Lung (tissue), 12 donors: Measurements from ENCODE around the gene ADORA2B. TPM values are rescaled to one million over a fixed set of nuclear protein-coding genes. Genes with fewer than 3 reads are reported as not detected.

Experiments
- ATAC-seq: fragments of 200-7000 bp; cut with Tn5 transposase; one replicate; pipeline ENCODE4 v1.9.1; 2020; ENCODE audit warnings: moderate number of reproducible peaks; ENCODE audit not compliant: insufficient read depth, low FRiP score
- DNase-seq, 3 donors: peaks; one replicate each; pipeline ENCODE4 v3.0.0-alpha.2; 2013 to 2017
- H3K27ac ChIP-seq, 2 donors: one replicate each; pipeline ENCODE4 v1.5.1; 2013; ENCODE audit warnings: mild to moderate bottlenecking in 2 of 2, moderate library complexity in 2 of 2, control low read depth in 1 of 2, inconsistent platforms in 1 of 2, low read depth in 1 of 2, low read length in 1 of 2
- H3K27me3 ChIP-seq, 3 donors: one replicate each; pipeline ENCODE4 v1.5.1; 2013; ENCODE audit warnings: low read length in 2 of 3; ENCODE audit not compliant: control insufficient read depth in 3 of 3, insufficient read depth in 3 of 3
- H3K36me3 ChIP-seq, 4 donors: one replicate each; pipeline ENCODE4 v1.5.1; 2013; ENCODE audit warnings: low read length in 4 of 4, mild to moderate bottlenecking in 1 of 4, moderate library complexity in 1 of 4; ENCODE audit not compliant: control insufficient read depth in 4 of 4, insufficient read depth in 4 of 4
- H3K4me1 ChIP-seq, 5 donors: one replicate each; pipeline ENCODE4 v1.5.1; 2013; ENCODE audit warnings: low read length in 5 of 5, mild to moderate bottlenecking in 2 of 5, moderate library complexity in 1 of 5; ENCODE audit not compliant: control insufficient read depth in 5 of 5, insufficient read depth in 5 of 5
- H3K4me3 ChIP-seq: one replicate; pipeline ENCODE4 v1.5.1; 2013; ENCODE audit warnings: mild to moderate bottlenecking, control low read depth, moderate library complexity
- H3K9ac ChIP-seq, 2 donors: one replicate each; pipeline ENCODE4 v1.5.1; 2013; ENCODE audit warnings: low read length in 2 of 2, control low read depth in 1 of 2; ENCODE audit not compliant: insufficient read depth in 1 of 2
- H3K9me3 ChIP-seq, 4 donors: one replicate each; pipeline ENCODE4 v1.5.1; 2013; ENCODE audit warnings: low read length in 3 of 4, mild to moderate bottlenecking in 1 of 4, moderate library complexity in 1 of 4; ENCODE audit not compliant: control insufficient read depth in 4 of 4, insufficient read depth in 3 of 4
- WGBS, 2 donors: extraction: QIAGEN DNeasy Blood & Tissue Kit; methylation state at CpG; one replicate each; pipeline ENCODE4 v1.1.7; 2013; 5-methylcytosine and 5-hydroxymethylcytosine counted together
- polyA plus RNA-seq, 2 donors: library from polyadenylated mRNA; stranded (reverse); fragments of 200-250 nt; gene quantifications; one replicate each; pipeline ENCODE4 v1.2.1, GENCODE V29; 2013
- total RNA-seq, 2 donors: library from RNA; depleted of rRNA in 1 of 2; stranded (reverse); fragments of >200 nt in 1 of 2; gene quantifications; one replicate each; pipeline ENCODE4 v1.2.1, GENCODE V29; 2014 to 2021
- TF ChIP-seq, protein P1 (sequence below): IDR thresholded peaks from 2 replicates; pipeline ENCODE4 v1.5.1; 2012; ENCODE audit warnings: mild to moderate bottlenecking; ENCODE audit errors: control extremely low read depth, extremely low read depth
- donor health status: control.
- donor health status: control.
- donor health status: Bipolar disorder and iron deficiency.
- donor health status: healthy.
- donor health status: DM: yes; HTN: yes; CAD: no.

ADORA2B gene
- total and polyA plus RNA-seq, 4 donors, result 4.2 to 9.3 (median 5.3) TPM

DNA sequence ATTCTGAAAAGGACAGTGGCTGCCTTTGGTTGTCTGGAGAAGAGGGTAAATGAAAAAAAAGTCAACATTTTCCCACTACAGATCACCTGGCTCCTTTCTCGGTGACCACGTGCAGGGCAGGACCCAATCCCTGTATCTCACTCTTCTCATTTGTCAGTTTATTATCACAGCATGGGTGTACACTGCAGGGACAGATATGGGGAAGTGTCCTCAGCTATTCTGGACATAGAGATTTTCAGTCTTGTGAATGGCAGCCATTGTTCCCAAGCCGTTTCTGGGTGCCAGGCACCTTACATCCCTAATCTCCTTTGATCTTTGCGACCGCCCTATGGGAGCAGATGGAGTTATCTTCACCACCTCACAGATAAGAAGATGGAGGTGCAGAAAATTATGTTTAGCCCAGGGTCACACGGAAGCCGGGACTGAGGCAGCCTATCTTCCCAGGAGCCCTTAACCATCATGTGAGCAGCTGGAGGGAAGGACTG is 7.2 kb downstream of the ADORA2B start:
- TF ChIP-seq, protein P1, sequence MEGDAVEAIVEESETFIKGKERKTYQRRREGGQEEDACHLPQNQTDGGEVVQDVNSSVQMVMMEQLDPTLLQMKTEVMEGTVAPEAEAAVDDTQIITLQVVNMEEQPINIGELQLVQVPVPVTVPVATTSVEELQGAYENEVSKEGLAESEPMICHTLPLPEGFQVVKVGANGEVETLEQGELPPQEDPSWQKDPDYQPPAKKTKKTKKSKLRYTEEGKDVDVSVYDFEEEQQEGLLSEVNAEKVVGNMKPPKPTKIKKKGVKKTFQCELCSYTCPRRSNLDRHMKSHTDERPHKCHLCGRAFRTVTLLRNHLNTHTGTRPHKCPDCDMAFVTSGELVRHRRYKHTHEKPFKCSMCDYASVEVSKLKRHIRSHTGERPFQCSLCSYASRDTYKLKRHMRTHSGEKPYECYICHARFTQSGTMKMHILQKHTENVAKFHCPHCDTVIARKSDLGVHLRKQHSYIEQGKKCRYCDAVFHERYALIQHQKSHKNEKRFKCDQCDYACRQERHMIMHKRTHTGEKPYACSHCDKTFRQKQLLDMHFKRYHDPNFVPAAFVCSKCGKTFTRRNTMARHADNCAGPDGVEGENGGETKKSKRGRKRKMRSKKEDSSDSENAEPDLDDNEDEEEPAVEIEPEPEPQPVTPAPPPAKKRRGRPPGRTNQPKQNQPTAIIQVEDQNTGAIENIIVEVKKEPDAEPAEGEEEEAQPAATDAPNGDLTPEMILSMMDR, result no peak
- Histone ChIP-seq H3K9me3 (peaks cover 0 to 1% (median 0%) of the 10 kb centered on the region in 4 donors), H3K27me3 (no peaks in the 10 kb centered on the region), H3K36me3 (no peaks in the 10 kb centered on the region), H3K27ac (no peak overlapping the region), H3K9ac (no peak overlapping the region), H3K4me1 (peaks cover 0 to 4% (median 0%) of the 10 kb centered on the region in 5 donors), H3K4me3 (no peak overlapping the region)
- WGBS, 2 donors, result 93 to 94% methylated on average over 7 of the region's 7 CpGs
- no peak for ATAC-seq
- no peak for DNase-seq

DNA sequence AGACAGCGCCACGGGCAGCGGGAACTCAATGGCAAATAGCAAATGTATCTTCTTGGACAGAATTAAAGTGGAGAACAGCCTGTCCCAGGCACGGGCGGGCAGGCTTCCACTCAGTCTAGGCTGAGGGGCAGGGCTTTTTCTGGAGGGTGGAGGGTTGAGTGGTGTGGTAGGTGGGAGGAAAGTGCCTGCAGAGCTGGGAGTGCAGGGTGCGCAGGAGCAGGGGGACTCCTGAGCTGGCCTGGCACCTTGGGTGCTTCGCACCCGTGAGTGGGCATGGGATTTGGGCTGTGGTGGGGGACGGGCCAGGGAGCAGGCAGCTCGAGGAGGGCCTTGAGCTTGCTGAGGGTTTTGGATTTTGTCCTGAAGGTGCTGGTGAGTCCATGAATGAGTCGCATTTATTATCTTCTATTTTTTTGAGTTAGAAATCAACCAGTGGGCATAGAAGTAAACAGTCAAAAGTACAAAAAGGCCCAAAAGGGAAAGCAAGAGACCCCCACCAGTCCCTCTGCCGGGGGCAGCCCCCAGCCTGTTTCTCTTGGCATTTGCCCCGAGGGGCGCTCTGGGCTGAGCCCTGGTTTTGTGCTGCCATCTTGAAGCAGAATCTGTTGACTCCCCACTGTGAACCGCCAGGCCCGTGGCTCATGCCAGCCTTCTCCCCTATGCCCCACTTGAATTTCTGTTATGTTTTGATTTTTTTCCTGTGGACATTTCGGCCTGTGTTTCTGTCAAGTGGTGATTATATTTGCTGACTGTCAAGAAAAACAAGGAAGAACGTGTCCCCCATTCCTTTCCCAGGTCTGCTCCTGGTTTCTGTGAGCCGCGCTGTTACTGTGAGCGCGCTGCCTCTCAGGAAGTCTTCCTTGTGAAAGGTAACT is 8.2 kb downstream of the ADORA2B start:
- Histone ChIP-seq H3K4me1 (peaks cover 0 to 2% (median 0%) of the 10 kb centered on the region in 5 donors), H3K9ac (no peak overlapping the region), H3K36me3 (no peaks in the 10 kb centered on the region), H3K27ac (no peak overlapping the region), H3K4me3 (no peak overlapping the region), H3K9me3 (peaks cover 0 to 1% (median 0%) of the 10 kb centered on the region in 4 donors), H3K27me3 (no peaks in the 10 kb centered on the region)
- 78 to 83% methylated on average over 22 of the region's 22 CpGs for WGBS, 2 donors
- ATAC-seq (no peak), DNase-seq (no peak)
- TF ChIP-seq, protein P1, result no peak

DNA sequence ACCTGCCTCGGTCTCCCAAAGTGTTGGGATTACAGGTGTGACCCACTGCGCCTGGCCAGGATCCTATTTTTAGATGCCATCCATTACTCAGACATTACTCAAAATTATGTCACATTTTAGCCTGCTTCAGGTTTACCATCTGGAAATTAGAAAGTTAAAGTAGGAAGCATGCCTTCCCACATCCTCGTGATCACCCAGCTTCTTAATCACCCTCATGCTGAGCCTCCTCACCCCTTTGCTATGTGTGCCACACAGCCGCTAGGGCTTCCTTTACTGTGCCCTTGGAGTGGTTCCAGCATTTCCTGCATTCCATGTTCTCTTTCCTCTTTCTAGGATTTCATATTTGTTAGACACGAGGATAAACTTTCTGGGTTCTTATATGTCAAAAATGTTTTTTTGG is 9.3 kb downstream of the ADORA2B start:
- Histone ChIP-seq H3K27me3 (no peaks in the 10 kb centered on the region), H3K9ac (no peak overlapping the region), H3K9me3 (peaks cover 0 to 1% (median 0%) of the 10 kb centered on the region in 4 donors), H3K36me3 (no peaks in the 10 kb centered on the region), H3K4me1 (peaks cover 0 to 2% (median 0%) of the 10 kb centered on the region in 5 donors), H3K4me3 (no peak overlapping the region), H3K27ac (no peak overlapping the region)
- WGBS, 2 donors, result 37 to 46% methylated on average over 5 of the region's 5 CpGs
- no peak for ATAC-seq
- TF ChIP-seq, protein P1, result no peak
- no peak for DNase-seq
